Glutamatergic neuron (in vitro differentiated cells): ENCODE results near the gene NKX2-8. TPM values are rescaled to one million over a fixed set of nuclear protein-coding genes. Genes with fewer than 3 reads are reported as not detected.

ENCODE experiments used
- DNase-seq: peaks from one replicate; pipeline ENCODE4 v3.0.0; 2022
- H3K27ac Mint-ChIP-seq: one replicate; pipeline ENCODE4 v1.8.0; 2020; ENCODE audit warnings: mild to moderate bottlenecking, mixed read lengths, inconsistent platforms; ENCODE audit not compliant: unreplicated experiment
- H3K27me3 Mint-ChIP-seq: one replicate; pipeline ENCODE4 v1.8.0; 2020; ENCODE audit warnings: mild to moderate bottlenecking, moderate library complexity, mixed read lengths, inconsistent platforms; ENCODE audit not compliant: unreplicated experiment
- H3K36me3 Mint-ChIP-seq: one replicate; pipeline ENCODE4 v1.8.0; 2020; ENCODE audit warnings: mild to moderate bottlenecking, mixed read lengths, inconsistent platforms; ENCODE audit not compliant: unreplicated experiment
- H3K4me1 Mint-ChIP-seq: one replicate; pipeline ENCODE4 v1.8.0; 2020; ENCODE audit warnings: mild to moderate bottlenecking, low read depth, mixed read lengths, inconsistent platforms; ENCODE audit not compliant: unreplicated experiment
- H3K4me3 Mint-ChIP-seq: one replicate; pipeline ENCODE4 v1.8.0; 2020; ENCODE audit warnings: mild to moderate bottlenecking, mixed read lengths, inconsistent platforms; ENCODE audit not compliant: unreplicated experiment
- H3K9me3 Mint-ChIP-seq: one replicate; pipeline ENCODE4 v1.8.0; 2020; ENCODE audit warnings: mild to moderate bottlenecking, moderate library complexity, mixed read lengths, inconsistent platforms; ENCODE audit not compliant: unreplicated experiment
- long read RNA-seq: library from polyadenylated mRNA; unstranded; transcript quantifications from one replicate; pipeline ENCODE4 v2.0.0, GENCODE V29; 2020; ENCODE audit not compliant: unreplicated experiment
- total RNA-seq: library from RNA; stranded (reverse); fragmentation: NEBNext Ultra II Directional; extraction: Animal tissue kit (Norgen Biotek cat#: 25700); gene quantifications from one replicate; pipeline ENCODE4 v1.2.1, GENCODE V29; 2021; ENCODE audit not compliant: unreplicated experiment
- TF ChIP-seq, protein P1 (sequence below): fragments of 200-600 bp; sonication (generic); IDR thresholded peaks from one replicate; pipeline ENCODE4 v1.5.0; 2021; ENCODE audit not compliant: partially characterized antibody, unreplicated experiment

Gene NKX2-8
- total RNA-seq: not detected
- long read RNA-seq: 0 reads

DNA sequence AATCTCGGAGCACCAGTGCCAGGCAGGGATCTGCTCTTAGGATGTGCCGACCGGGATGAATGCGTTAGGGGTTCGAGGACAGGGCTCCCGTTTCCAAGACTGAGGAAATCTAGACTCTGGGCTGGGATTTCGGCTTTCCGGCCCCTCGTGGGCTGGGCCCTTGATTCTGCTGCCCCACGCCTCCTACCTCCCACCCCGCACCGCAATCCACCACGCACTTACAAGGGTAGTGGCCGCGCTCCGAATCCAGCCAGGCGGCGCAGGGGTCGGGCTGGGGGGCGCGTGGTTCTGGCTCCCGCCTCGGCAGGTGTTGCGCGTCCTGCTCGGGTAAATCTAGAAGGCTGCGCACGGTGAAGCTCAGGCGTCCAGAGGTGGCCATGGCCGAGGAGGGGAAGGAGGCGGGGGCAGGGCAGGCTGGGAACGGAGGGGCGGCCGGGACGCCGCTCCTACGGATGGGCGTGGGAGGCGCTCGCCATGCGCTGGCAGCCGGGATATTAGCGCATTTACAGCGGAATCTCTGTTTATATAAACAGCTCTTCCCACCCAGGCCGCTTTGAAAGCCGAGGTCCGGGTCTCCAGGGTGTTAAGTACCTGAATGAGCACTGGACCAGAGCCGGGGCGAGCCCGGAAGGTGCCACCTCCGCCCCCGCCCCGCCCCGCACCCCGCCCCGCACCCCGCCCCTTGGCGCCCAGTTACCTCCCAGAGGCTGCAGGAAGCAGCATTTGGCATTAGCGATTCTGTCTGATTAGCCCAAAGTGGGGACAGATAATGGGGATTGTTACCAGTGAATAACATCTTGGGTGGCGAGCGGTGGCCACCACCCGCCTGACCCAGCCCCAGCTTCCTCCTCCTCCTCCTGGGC lies at the start of gene NKX2-8:
Gene NKX2-8 (minus strand): TSS at position 604 of the 863 bp plus-strand sequence. CDS start 225 bp downstream, at position 379.
- no peaks in the 10 kb centered on the region for H3K36me3 Mint-ChIP-seq
- TF ChIP-seq, protein P1, sequence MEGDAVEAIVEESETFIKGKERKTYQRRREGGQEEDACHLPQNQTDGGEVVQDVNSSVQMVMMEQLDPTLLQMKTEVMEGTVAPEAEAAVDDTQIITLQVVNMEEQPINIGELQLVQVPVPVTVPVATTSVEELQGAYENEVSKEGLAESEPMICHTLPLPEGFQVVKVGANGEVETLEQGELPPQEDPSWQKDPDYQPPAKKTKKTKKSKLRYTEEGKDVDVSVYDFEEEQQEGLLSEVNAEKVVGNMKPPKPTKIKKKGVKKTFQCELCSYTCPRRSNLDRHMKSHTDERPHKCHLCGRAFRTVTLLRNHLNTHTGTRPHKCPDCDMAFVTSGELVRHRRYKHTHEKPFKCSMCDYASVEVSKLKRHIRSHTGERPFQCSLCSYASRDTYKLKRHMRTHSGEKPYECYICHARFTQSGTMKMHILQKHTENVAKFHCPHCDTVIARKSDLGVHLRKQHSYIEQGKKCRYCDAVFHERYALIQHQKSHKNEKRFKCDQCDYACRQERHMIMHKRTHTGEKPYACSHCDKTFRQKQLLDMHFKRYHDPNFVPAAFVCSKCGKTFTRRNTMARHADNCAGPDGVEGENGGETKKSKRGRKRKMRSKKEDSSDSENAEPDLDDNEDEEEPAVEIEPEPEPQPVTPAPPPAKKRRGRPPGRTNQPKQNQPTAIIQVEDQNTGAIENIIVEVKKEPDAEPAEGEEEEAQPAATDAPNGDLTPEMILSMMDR: no peak
- H3K27me3 Mint-ChIP-seq: peaks cover 33% of the 10 kb centered on the region
- H3K4me3 Mint-ChIP-seq: peak within 1 kb of the TSS; percentile 69
- H3K27ac Mint-ChIP-seq: no peak within 1 kb of the TSS
- peaks cover 6% of the 10 kb centered on the region for H3K9me3 Mint-ChIP-seq
- peaks cover 2% of the 10 kb centered on the region for H3K4me1 Mint-ChIP-seq
- peak; percentile 22 for DNase-seq

DNA sequence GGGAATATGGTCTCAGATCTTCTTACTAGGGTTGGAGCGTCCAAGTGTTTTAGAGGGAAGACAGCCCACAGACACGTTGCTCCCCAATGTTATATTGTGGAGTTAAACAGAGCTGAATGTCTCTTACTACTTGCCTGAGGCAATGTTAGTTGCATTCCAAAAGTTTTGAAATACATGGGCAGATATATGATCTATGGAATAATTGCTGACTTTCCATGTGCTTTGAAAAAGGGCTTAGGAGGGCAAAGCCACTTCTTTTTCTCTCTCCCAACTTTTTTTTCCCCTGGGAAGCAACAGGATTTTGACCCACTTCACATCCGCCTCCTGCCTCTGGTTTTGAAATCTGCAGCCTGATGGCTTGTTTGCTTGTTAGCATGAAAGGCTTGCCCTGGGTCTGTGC lies 45.6 kb upstream of the NKX2-8 start:
- peaks cover 2% of the 10 kb centered on the region for H3K27me3 Mint-ChIP-seq
- H3K27ac Mint-ChIP-seq: no peak overlapping the region
- H3K4me1 Mint-ChIP-seq: no peaks in the 10 kb centered on the region
- H3K36me3 Mint-ChIP-seq: no peaks in the 10 kb centered on the region
- no peak for DNase-seq
- H3K9me3 Mint-ChIP-seq: no peaks in the 10 kb centered on the region
- TF ChIP-seq, protein P1: no peak
- no peak overlapping the region for H3K4me3 Mint-ChIP-seq

- H3K27me3 Mint-ChIP-seq: no peaks in the 10 kb centered on the region
- DNase-seq: no peak
- no peaks in the 10 kb centered on the region for H3K9me3 Mint-ChIP-seq
- no peak overlapping the region for H3K4me3 Mint-ChIP-seq
- H3K4me1 Mint-ChIP-seq: no peaks in the 10 kb centered on the region
- no peaks in the 10 kb centered on the region for H3K36me3 Mint-ChIP-seq
- TF ChIP-seq, protein P1: no peak
- H3K27ac Mint-ChIP-seq: no peak overlapping the region
Measured at GRCh38 chr14:36626151-36626550, 43.7 kb upstream of the NKX2-8 start.

DNA sequence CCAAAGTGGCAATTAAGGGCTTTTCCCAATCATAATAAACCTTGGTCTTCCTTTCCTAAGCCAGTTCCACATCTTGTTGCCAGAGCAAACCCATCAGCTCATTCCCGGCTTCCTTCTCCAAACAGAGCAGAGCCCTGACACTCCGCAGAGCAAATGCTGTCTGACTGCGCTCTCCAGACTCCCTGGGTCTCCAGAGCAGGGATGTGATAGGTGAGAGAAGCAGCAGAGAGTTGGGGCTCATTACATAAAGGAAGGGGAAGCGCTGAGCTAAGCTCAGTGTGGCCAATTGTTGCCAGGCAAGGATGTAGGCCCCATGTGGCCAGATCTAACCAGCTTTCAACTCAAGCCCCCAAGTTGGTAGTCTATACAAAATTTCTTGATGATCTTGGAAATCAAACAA lies 43.0 kb upstream of the NKX2-8 start:
- Mint-ChIP-seq H3K27ac (no peak overlapping the region), H3K4me1 (no peaks in the 10 kb centered on the region), H3K9me3 (no peaks in the 10 kb centered on the region), H3K36me3 (no peaks in the 10 kb centered on the region), H3K4me3 (no peak overlapping the region), H3K27me3 (peaks cover 4% of the 10 kb centered on the region)
- DNase-seq: no peak
- TF ChIP-seq, protein P1: no peak

DNA sequence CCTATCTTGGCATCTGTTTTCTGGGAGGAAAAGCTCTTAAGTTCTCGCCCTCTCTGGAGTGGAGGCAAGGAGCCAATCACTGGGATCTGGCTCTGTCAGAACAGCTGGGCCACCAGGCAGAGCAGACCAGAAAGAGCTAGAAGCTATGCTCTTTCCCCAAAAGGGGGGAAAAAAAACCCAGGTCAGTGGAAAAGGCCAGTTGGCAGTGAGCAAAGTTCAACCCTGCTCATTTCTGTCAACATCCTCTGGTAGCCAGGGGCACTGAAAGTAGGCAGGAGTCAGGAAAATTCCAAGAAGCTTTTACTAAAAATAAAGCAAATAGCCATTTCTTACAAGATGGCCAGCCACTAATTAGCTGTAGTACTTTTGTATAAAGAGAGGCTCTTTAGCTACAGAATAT lies 42.6 kb upstream of the NKX2-8 start:
- no peak overlapping the region for H3K27ac Mint-ChIP-seq
- H3K9me3 Mint-ChIP-seq: no peaks in the 10 kb centered on the region
- TF ChIP-seq, protein P1: no peak
- H3K4me1 Mint-ChIP-seq: no peaks in the 10 kb centered on the region
- H3K36me3 Mint-ChIP-seq: no peaks in the 10 kb centered on the region
- no peak overlapping the region for H3K4me3 Mint-ChIP-seq
- DNase-seq: no peak
- peaks cover 5% of the 10 kb centered on the region for H3K27me3 Mint-ChIP-seq
